ENCODE measurements around the gene PEMT. TPM values are rescaled to one million over a fixed set of nuclear protein-coding genes. Genes with fewer than 3 reads are reported as not detected.

Gene PEMT
- total RNA-seq, 2 donors from 2014 or later: 16.9 to 23.8 TPM

- intact Hi-C loops (cut with DNase I): loop anchor here (10.0 kb wide), 1 partner anchor 65 kb away; no protein-coding TSS in a partner anchor
- H3K4me3 ChIP-seq: no peak overlapping the region
- H3K9me3 ChIP-seq: no peaks in the 10 kb centered on the region
- no peaks in the 10 kb centered on the region for H3K4me1 ChIP-seq
- H3K36me3 ChIP-seq: no peaks in the 10 kb centered on the region
- H3K27me3 ChIP-seq: no peaks in the 10 kb centered on the region
- TF ChIP-seq CTCF (IDR thresholded peaks at IDR 0.05): no peak
- H3K27ac ChIP-seq: no peak overlapping the region
- DNase-seq: no peak
- no peak overlapping the region for H3K9ac ChIP-seq (ENCODE audit: low read depth in 2 of 2, low read length in 2 of 2)
Measured at GRCh38 chr17:17579691-17580090, 11.8 kb downstream of the PEMT start.

GRCh38 chr17:17577373-17577772 is 14.1 kb downstream of the PEMT start:
- no peak for TF ChIP-seq CTCF (IDR thresholded peaks at IDR 0.05)
- Histone ChIP-seq H3K9me3 (no peaks in the 10 kb centered on the region), H3K36me3 (no peaks in the 10 kb centered on the region), H3K27ac (no peak overlapping the region), H3K9ac (ENCODE audit: low read depth in 2 of 2, low read length in 2 of 2) (no peak overlapping the region), H3K4me1 (no peaks in the 10 kb centered on the region), H3K4me3 (no peak overlapping the region), H3K27me3 (no peaks in the 10 kb centered on the region)
- intact Hi-C loops (cut with DNase I): loop anchor here (10.0 kb wide), 1 partner anchor 67 kb away; no protein-coding TSS in a partner anchor
- DNase-seq: no peak

GRCh38 chr17:17576772-17577234 is 14.7 kb downstream of the PEMT start:
- H3K27ac ChIP-seq: no peak overlapping the region
- no peaks in the 10 kb centered on the region for H3K9me3 ChIP-seq
- H3K4me3 ChIP-seq: no peak overlapping the region
- H3K27me3 ChIP-seq: no peaks in the 10 kb centered on the region
- H3K4me1 ChIP-seq: no peaks in the 10 kb centered on the region
- intact Hi-C loops (cut with DNase I): loop anchor here (10.0 kb wide), 1 partner anchor 68 kb away; no protein-coding TSS in a partner anchor
- no peak for TF ChIP-seq CTCF (IDR thresholded peaks at IDR 0.05)
- H3K9ac ChIP-seq (ENCODE audit: low read depth in 2 of 2, low read length in 2 of 2): no peak overlapping the region
- DNase-seq: no peak
- no peaks in the 10 kb centered on the region for H3K36me3 ChIP-seq

GRCh38 chr17:17575360-17576251 is 15.9 kb downstream of the PEMT start:
- TF ChIP-seq CTCF (IDR thresholded peaks at IDR 0.05): no peak
- Histone ChIP-seq H3K4me3 (no peak overlapping the region), H3K27ac (no peak overlapping the region), H3K36me3 (no peaks in the 10 kb centered on the region), H3K27me3 (no peaks in the 10 kb centered on the region), H3K9me3 (no peaks in the 10 kb centered on the region), H3K4me1 (no peaks in the 10 kb centered on the region), H3K9ac (ENCODE audit: low read depth in 2 of 2, low read length in 2 of 2) (no peak overlapping the region)
- DNase-seq: no peak
- intact Hi-C loops (cut with DNase I): loop anchor here (10.0 kb wide), 1 partner anchor 69 kb away; no protein-coding TSS in a partner anchor

GRCh38 chr17:17573912-17574311 is 17.6 kb downstream of the PEMT start:
- Histone ChIP-seq H3K27me3 (no peaks in the 10 kb centered on the region), H3K9me3 (no peaks in the 10 kb centered on the region), H3K36me3 (no peaks in the 10 kb centered on the region), H3K4me3 (no peak overlapping the region), H3K27ac (no peak overlapping the region), H3K9ac (ENCODE audit: low read depth in 2 of 2, low read length in 2 of 2) (no peak overlapping the region), H3K4me1 (no peaks in the 10 kb centered on the region)
- no peak for DNase-seq
- intact Hi-C loops (cut with DNase I): loop anchor here (10.0 kb wide), 1 partner anchor 71 kb away; no protein-coding TSS in a partner anchor
- TF ChIP-seq CTCF (IDR thresholded peaks at IDR 0.05): no peak
